ENCODE measurements around the gene GPR4. TPM values are rescaled to one million over a fixed set of nuclear protein-coding genes. Genes with fewer than 3 reads are reported as not detected.

The GPR4 gene
- polyA plus RNA-seq, 1 donor, result 1.5 TPM

- DNase-seq (ENCODE audit: low read depth), result no peak
Observed at GRCh38 chr19:45554481-45554880, 47.5 kb downstream of the GPR4 start.

- DNase-seq (ENCODE audit: low read depth), result no peak
Observed at GRCh38 chr19:45553464-45553863, 48.5 kb downstream of the GPR4 start.

- no peak for DNase-seq (ENCODE audit: low read depth)
Observed at GRCh38 chr19:45547965-45548609, 53.9 kb downstream of the GPR4 start.

GRCh38 chr19:45547211-45547770, 54.7 kb downstream of the GPR4 start:
- no peak for DNase-seq (ENCODE audit: low read depth)

GRCh38 chr19:45542234-45542668, 59.8 kb downstream of the GPR4 start:
- no peak for DNase-seq (ENCODE audit: low read depth)

Other genes with a start within 250 kb of the GPR4 start
- gene ERCC2, start 231.6 kb downstream of the GPR4 start, polyA plus RNA-seq (ENCODE audit: insufficient read length), result 18.0 TPM
- 3.9 TPM for gene PPP1R13L, start 197.1 kb downstream of the GPR4 start, polyA plus RNA-seq (ENCODE audit: insufficient read length)
- gene POLR1G, start 195.6 kb downstream of the GPR4 start, polyA plus RNA-seq (ENCODE audit: insufficient read length), result 5.8 TPM
- 94.2 TPM for gene ERCC1, start 178.3 kb downstream of the GPR4 start, polyA plus RNA-seq (ENCODE audit: insufficient read length)
- 41.0 TPM for gene FOSB, start 134.2 kb downstream of the GPR4 start, polyA plus RNA-seq (ENCODE audit: insufficient read length)
- gene RTN2, start 105.2 kb downstream of the GPR4 start, polyA plus RNA-seq (ENCODE audit: insufficient read length), result 165 TPM
- 1.0 TPM for gene PPM1N, start 103.8 kb downstream of the GPR4 start, polyA plus RNA-seq (ENCODE audit: insufficient read length)
- gene VASP, start 94.7 kb downstream of the GPR4 start, polyA plus RNA-seq (ENCODE audit: insufficient read length), result 50.8 TPM
- 7.2 TPM for gene OPA3, start 17.4 kb downstream of the GPR4 start, polyA plus RNA-seq (ENCODE audit: insufficient read length)
- gene EML2, start 37.2 kb upstream of the GPR4 start, polyA plus RNA-seq (ENCODE audit: insufficient read length), result 8.9 TPM
- 0.15 TPM for gene GIPR, start 66.0 kb upstream of the GPR4 start, polyA plus RNA-seq (ENCODE audit: insufficient read length)
- 268 TPM for gene SNRPD2, start 89.7 kb upstream of the GPR4 start, polyA plus RNA-seq (ENCODE audit: insufficient read length)
- gene QPCTL, start 90.5 kb upstream of the GPR4 start, polyA plus RNA-seq (ENCODE audit: insufficient read length), result 4.4 TPM
- gene FBXO46, start 128.7 kb upstream of the GPR4 start, polyA plus RNA-seq (ENCODE audit: insufficient read length), result 13.5 TPM
- not detected for gene MEIOSIN, start 131.2 kb upstream of the GPR4 start, polyA plus RNA-seq (ENCODE audit: insufficient read length)
- 19.0 TPM for gene SIX5, start 167.0 kb upstream of the GPR4 start, polyA plus RNA-seq (ENCODE audit: insufficient read length)
- gene DMPK, start 180.3 kb upstream of the GPR4 start, polyA plus RNA-seq (ENCODE audit: insufficient read length), result 382 TPM
- gene DMWD, start 190.6 kb upstream of the GPR4 start, polyA plus RNA-seq (ENCODE audit: insufficient read length), result 46.3 TPM
- not detected for gene RSPH6A, start 213.1 kb upstream of the GPR4 start, polyA plus RNA-seq (ENCODE audit: insufficient read length)